ENCODE results near the gene PJVK. TPM values are rescaled to one million over a fixed set of nuclear protein-coding genes. Genes with fewer than 3 reads are reported as not detected.
A peak's percentile ranks its signal among the peaks of the same experiment; 100 is the strongest.

PJVK gene
- total and polyA plus RNA-seq, 4 donors: 0.82 to 5.7 (median 4.5) TPM

DNA sequence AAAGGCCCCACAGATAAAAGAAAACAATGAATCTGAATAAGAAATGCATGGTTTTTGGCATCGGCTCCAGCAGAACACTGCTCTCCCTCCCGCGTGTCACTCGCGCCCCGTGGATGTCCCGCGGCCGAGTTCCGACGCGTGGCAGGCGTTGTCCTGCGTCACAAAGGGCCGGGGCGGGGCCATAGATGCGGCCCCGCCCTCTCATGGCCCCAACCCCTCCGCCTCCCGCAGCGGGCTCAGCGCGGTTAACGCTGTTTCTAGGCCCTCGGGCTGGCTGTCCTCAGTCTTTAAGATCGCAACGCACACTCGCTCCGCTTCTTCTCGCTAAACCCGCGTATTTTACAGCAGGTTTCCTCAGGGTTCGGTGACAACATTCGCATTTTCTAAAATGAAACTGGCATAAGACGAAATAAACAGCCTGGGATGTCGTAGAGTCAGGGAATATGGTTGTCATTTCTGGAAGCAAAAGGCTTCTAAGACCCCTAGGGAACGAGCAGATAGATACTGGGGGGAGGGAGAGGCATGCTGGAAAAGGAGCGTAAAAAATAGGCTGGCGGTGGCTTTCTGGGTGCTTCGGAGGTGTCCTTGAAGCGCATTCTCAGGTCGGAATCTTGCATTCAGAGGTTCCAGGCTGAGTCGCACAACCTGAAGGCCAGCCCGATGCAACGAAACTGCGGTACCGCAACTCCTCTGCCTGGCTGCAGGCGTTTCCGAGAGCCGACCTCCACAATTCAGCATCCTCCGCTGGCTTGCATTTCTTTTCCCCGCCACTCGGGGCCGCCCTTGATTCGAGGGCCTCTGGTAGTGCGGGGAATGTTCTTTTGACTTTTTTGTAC is 27.5 kb downstream of the PJVK start, which contains the start of gene FKBP7:
FKBP7 (minus strand) TSS at position 162 of the 836 bp plus-strand sequence; CDS start at position 61, 101 bp downstream.
- H3K27me3 ChIP-seq (ENCODE audit: control insufficient read depth in 3 of 3, insufficient read depth in 3 of 3, low read length in 2 of 3): no peaks in the 10 kb centered on the region
- H3K4me3 ChIP-seq: peak within 1 kb of the TSS; percentile 52
- WGBS, 2 donors: 1% methylated on average over 56 of the region's 56 CpGs
- no peaks in the 10 kb centered on the region for H3K9me3 ChIP-seq (ENCODE audit: control insufficient read depth in 4 of 4, insufficient read depth in 3 of 4, low read length in 3 of 4)
- H3K36me3 ChIP-seq (ENCODE audit: control insufficient read depth in 4 of 4, insufficient read depth in 4 of 4, low read length in 4 of 4): peaks cover 0 to 2% (median 0%) of the 10 kb centered on the region in 4 donors
- H3K9ac ChIP-seq (ENCODE audit: insufficient read depth in 1 of 2, low read length in 2 of 2): peak within 1 kb of the TSS; percentile 87 to 95
- TF ChIP-seq, protein P1, sequence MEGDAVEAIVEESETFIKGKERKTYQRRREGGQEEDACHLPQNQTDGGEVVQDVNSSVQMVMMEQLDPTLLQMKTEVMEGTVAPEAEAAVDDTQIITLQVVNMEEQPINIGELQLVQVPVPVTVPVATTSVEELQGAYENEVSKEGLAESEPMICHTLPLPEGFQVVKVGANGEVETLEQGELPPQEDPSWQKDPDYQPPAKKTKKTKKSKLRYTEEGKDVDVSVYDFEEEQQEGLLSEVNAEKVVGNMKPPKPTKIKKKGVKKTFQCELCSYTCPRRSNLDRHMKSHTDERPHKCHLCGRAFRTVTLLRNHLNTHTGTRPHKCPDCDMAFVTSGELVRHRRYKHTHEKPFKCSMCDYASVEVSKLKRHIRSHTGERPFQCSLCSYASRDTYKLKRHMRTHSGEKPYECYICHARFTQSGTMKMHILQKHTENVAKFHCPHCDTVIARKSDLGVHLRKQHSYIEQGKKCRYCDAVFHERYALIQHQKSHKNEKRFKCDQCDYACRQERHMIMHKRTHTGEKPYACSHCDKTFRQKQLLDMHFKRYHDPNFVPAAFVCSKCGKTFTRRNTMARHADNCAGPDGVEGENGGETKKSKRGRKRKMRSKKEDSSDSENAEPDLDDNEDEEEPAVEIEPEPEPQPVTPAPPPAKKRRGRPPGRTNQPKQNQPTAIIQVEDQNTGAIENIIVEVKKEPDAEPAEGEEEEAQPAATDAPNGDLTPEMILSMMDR (IDR thresholded peaks at IDR 0.05; ENCODE audit: control extremely low read depth, extremely low read depth): peak; percentile 65
- H3K27ac ChIP-seq (ENCODE audit: low read depth in 1 of 2, low read length in 1 of 2): peak within 1 kb of the TSS; percentile 91 to 96
- peak; percentile 81 for ATAC-seq (ENCODE audit: insufficient read depth, low FRiP score)
- peaks cover 0 to 39% (median 24%) of the 10 kb centered on the region in 5 donors for H3K4me1 ChIP-seq (ENCODE audit: control insufficient read depth in 5 of 5, insufficient read depth in 5 of 5, low read length in 5 of 5)
- DNase-seq: peak; percentile 90 to 95 (median 94)

DNA sequence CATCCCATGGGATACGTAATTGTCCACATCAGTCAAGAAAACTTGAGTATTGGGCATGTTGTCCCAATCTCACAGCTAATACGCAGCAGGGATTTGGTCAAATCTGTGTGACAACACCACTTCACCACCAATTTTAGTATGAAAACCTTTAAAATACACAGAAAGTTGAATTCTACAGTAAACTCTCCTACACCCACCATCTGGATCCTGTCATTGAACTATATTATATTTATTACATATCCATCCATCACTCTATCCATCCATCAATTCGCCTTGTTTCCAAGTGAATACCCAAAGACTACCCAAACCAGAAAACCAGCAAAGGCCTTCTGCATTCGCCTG is 28.1 kb downstream of the PJVK start:
- no peak for DNase-seq
- TF ChIP-seq, protein P1 (IDR thresholded peaks at IDR 0.05; ENCODE audit: control extremely low read depth, extremely low read depth): no peak

DNA sequence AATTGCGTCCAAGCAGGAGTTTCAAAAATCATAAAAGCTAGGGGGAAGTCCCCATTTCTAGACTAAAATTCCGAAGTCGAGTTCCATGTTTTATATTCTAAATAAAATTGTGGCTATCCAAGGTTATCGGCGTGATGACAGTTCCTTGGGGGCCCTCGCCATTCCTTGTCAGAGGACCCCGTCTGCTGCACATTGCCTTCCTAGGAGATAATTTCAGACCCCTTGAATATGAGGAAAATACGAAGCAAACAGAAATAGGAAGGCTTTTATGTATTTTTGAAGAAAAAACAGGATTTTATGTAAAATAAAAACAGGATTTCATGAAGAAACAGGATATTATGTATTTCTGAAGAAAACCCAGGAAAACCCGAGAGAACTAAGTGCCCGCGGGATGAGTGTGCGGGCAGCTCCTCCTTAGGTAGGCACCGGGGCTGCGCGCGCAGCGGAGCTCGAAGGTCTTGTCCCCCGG is 28.6 kb downstream of the PJVK start:
- WGBS, 2 donors: 25 to 26% methylated on average over 19 of the region's 19 CpGs

More for the DNA sequence above, 28.1 kb downstream of the PJVK start:
- no peak overlapping the region for H3K4me3 ChIP-seq
- H3K27ac ChIP-seq (ENCODE audit: low read depth in 1 of 2, low read length in 1 of 2): peak overlapping the region in 1 of 2 donors; percentile 96
- WGBS, 2 donors: 53 to 57% methylated on average over 4 of the region's 4 CpGs
- no peaks in the 10 kb centered on the region for H3K9me3 ChIP-seq (ENCODE audit: control insufficient read depth in 4 of 4, insufficient read depth in 3 of 4, low read length in 3 of 4)
- no peaks in the 10 kb centered on the region for H3K27me3 ChIP-seq (ENCODE audit: control insufficient read depth in 3 of 3, insufficient read depth in 3 of 3, low read length in 2 of 3)
- peak overlapping the region in 1 of 2 donors; percentile 95 for H3K9ac ChIP-seq (ENCODE audit: insufficient read depth in 1 of 2, low read length in 2 of 2)
- peaks cover 0 to 37% (median 24%) of the 10 kb centered on the region in 5 donors for H3K4me1 ChIP-seq (ENCODE audit: control insufficient read depth in 5 of 5, insufficient read depth in 5 of 5, low read length in 5 of 5)
- no peak for ATAC-seq (ENCODE audit: insufficient read depth, low FRiP score)
- H3K36me3 ChIP-seq (ENCODE audit: control insufficient read depth in 4 of 4, insufficient read depth in 4 of 4, low read length in 4 of 4): peaks cover 0 to 2% (median 0%) of the 10 kb centered on the region in 4 donors

More for the DNA sequence above, 28.6 kb downstream of the PJVK start:
- no peak overlapping the region for H3K4me3 ChIP-seq
- TF ChIP-seq, protein P1 (IDR thresholded peaks at IDR 0.05; ENCODE audit: control extremely low read depth, extremely low read depth): no peak
- H3K4me1 ChIP-seq (ENCODE audit: control insufficient read depth in 5 of 5, insufficient read depth in 5 of 5, low read length in 5 of 5): peaks cover 0 to 40% (median 26%) of the 10 kb centered on the region in 5 donors
- ATAC-seq (ENCODE audit: insufficient read depth, low FRiP score): no peak
- H3K27ac ChIP-seq (ENCODE audit: low read depth in 1 of 2, low read length in 1 of 2): peak overlapping the region; percentile 89 to 93
- no peak for DNase-seq
- peak overlapping the region in 1 of 2 donors; percentile 95 for H3K9ac ChIP-seq (ENCODE audit: insufficient read depth in 1 of 2, low read length in 2 of 2)
- no peaks in the 10 kb centered on the region for H3K9me3 ChIP-seq (ENCODE audit: control insufficient read depth in 4 of 4, insufficient read depth in 3 of 4, low read length in 3 of 4)
- no peaks in the 10 kb centered on the region for H3K27me3 ChIP-seq (ENCODE audit: control insufficient read depth in 3 of 3, insufficient read depth in 3 of 3, low read length in 2 of 3)
- H3K36me3 ChIP-seq (ENCODE audit: control insufficient read depth in 4 of 4, insufficient read depth in 4 of 4, low read length in 4 of 4): peaks cover 0 to 2% (median 0%) of the 10 kb centered on the region in 4 donors
